Effector memory CD4-positive, alpha-beta T cell (primary cell): Measurements from ENCODE around the gene KDM5D.

Source experiments
- DNase-seq, 3 donors: peaks; one replicate each; pipeline ENCODE4 v3.0.0-alpha.2; 2020
- H3K27ac ChIP-seq: 2 replicates; pipeline ENCODE4 v1.7.0; 2013; ENCODE audit warnings: mild to moderate bottlenecking, low read length, moderate library complexity; ENCODE audit not compliant: insufficient read depth, poor library complexity, severe bottlenecking
- H3K27me3 ChIP-seq: replicated peaks from 2 replicates; pipeline ENCODE4 v1.7.0; 2013; ENCODE audit warnings: mild to moderate bottlenecking, low read length; ENCODE audit not compliant: insufficient read depth, control insufficient read depth, poor library complexity, severe bottlenecking
- H3K36me3 ChIP-seq: 2 replicates; pipeline ENCODE4 v1.7.0; 2013; ENCODE audit warnings: mild to moderate bottlenecking, low read length, moderate library complexity; ENCODE audit not compliant: control insufficient read depth, insufficient read depth
- H3K4me1 ChIP-seq: 2 replicates; pipeline ENCODE4 v1.7.0; 2013; ENCODE audit warnings: low read length, mild to moderate bottlenecking; ENCODE audit not compliant: control insufficient read depth, insufficient read depth, poor library complexity, severe bottlenecking
- H3K4me3 ChIP-seq: 2 replicates; pipeline ENCODE4 v1.7.0; 2013; ENCODE audit warnings: low read length, low read depth, mild to moderate bottlenecking; ENCODE audit not compliant: insufficient read depth, poor library complexity, severe bottlenecking
- H3K9me3 ChIP-seq: 2 replicates; pipeline ENCODE4 v1.7.0; 2013; ENCODE audit warnings: mild to moderate bottlenecking, low read length, moderate library complexity; ENCODE audit not compliant: control insufficient read depth

Gene KDM5D

GRCh38 chrY:19698495-19698894 is 46.0 kb downstream of the KDM5D start:
- Histone ChIP-seq H3K36me3 (no peaks in the 10 kb centered on the region), H3K4me1 (no peaks in the 10 kb centered on the region), H3K27ac (no peak overlapping the region), H3K9me3 (no peaks in the 10 kb centered on the region), H3K4me3 (no peak overlapping the region), H3K27me3 (no peaks in the 10 kb centered on the region)
- DNase-seq = no peak

GRCh38 chrY:19680821-19681220 is 63.7 kb downstream of the KDM5D start:
- Histone ChIP-seq H3K4me3 (no peak overlapping the region), H3K4me1 (no peaks in the 10 kb centered on the region), H3K27me3 (no peaks in the 10 kb centered on the region), H3K27ac (no peak overlapping the region), H3K36me3 (no peaks in the 10 kb centered on the region), H3K9me3 (no peaks in the 10 kb centered on the region)
- no peak for DNase-seq
